Measurements from ENCODE around the gene GPANK1. TPM values are rescaled to one million over a fixed set of nuclear protein-coding genes. Genes with fewer than 3 reads are reported as not detected.

GPANK1 gene
- total and polyA plus RNA-seq, 2 of the 13 experiments (the other 11 are each of a cell fraction or from before 2014, with no cell fraction given), result 15.4 to 22.8 TPM

GRCh38 chr6:31697555-31697954 is 32.8 kb upstream of the GPANK1 start:
- ATAC-seq, result no peak
- Histone ChIP-seq H3K36me3 (replicated peaks in 1 of 2; ENCODE audit: control insufficient read depth in 1 of 2, insufficient read depth in 2 of 2, low read length in 2 of 2) (peaks cover 24 to 48% of the 10 kb centered on the region in 2 experiments), H3K27ac (ENCODE audit: extremely low read length, insufficient read depth, low read length) (no peak overlapping the region), H3K9me3 (ENCODE audit: low read length) (no peaks in the 10 kb centered on the region), H3K79me2 (ENCODE audit: insufficient read depth, low read length) (peaks cover 18% of the 10 kb centered on the region), H3K4me1 (ENCODE audit: insufficient read depth, low read length) (peaks cover 32% of the 10 kb centered on the region), H4K20me1 (ENCODE audit: insufficient read depth, low read length) (no peaks in the 10 kb centered on the region), H3K4me3 (replicated peaks in 1 of 3; ENCODE audit: insufficient read depth in 1 of 3, low read depth in 2 of 3, low read length in 3 of 3) (no peak overlapping the region), H3K9ac (ENCODE audit: insufficient read depth, low read depth, low read length) (no peak overlapping the region), H3K4me2 (ENCODE audit: low read depth, low read length) (no peak overlapping the region), H3K27me3 (ENCODE audit: control insufficient read depth in 1 of 2, insufficient read depth in 2 of 2, low read length in 2 of 2) (no peaks in the 10 kb centered on the region; a peak in 2 of 5 replicates), H2AFZ (ENCODE audit: low read length) (no peak overlapping the region)
- POLR2A ChIA-PET, result no interaction called here
- CTCF ChIA-PET (ENCODE audit: low intra/inter-chr PET ratio, low total read pairs), result no interaction called here
- BruUV-seq (replicated peaks), result no TSS peak
- TF ChIP-seq SNAI1 (CRISPR knock-in tag; IDR thresholded peaks at IDR 0.05; ENCODE audit: borderline replicate concordance) (no peak), HDAC1 (CRISPR knock-in tag; IDR thresholded peaks at IDR 0.05) (no peak), PRMT3 (CRISPR knock-in tag; IDR thresholded peaks at IDR 0.05; ENCODE audit: borderline replicate concordance, low read depth) (no peak), ZNF782 (CRISPR knock-in tag; IDR thresholded peaks at IDR 0.05; ENCODE audit: borderline replicate concordance) (no peak), HNF1B (CRISPR knock-in tag; IDR thresholded peaks at IDR 0.05) (no peak), KLF16 (CRISPR knock-in tag; IDR thresholded peaks at IDR 0.05) (no peak), ZNF556 (CRISPR knock-in tag; IDR thresholded peaks at IDR 0.05; ENCODE audit: borderline replicate concordance) (no peak), ZNF441 (CRISPR knock-in tag; IDR thresholded peaks at IDR 0.05; ENCODE audit: borderline replicate concordance) (no peak), TFE3 (CRISPR knock-in tag; IDR thresholded peaks at IDR 0.05) (no peak), PLRG1 (conservative IDR thresholded peaks at IDR 0.05) (no peak), NPAS2 (CRISPR knock-in tag; IDR thresholded peaks at IDR 0.05; ENCODE audit: borderline replicate concordance) (no peak), ZNF672 (CRISPR knock-in tag; IDR thresholded peaks at IDR 0.05) (no peak), SATB2 (CRISPR knock-in tag; IDR thresholded peaks at IDR 0.05) (no peak), HIVEP1 (CRISPR knock-in tag; IDR thresholded peaks at IDR 0.05) (no peak), ZXDC (CRISPR knock-in tag; IDR thresholded peaks at IDR 0.05) (no peak), KLF15 (CRISPR knock-in tag; IDR thresholded peaks at IDR 0.05; ENCODE audit: borderline replicate concordance) (no peak), HNRNPUL1 (IDR thresholded peaks at IDR 0.05; ENCODE audit: low read depth, low read length) (no peak), POLR2G (IDR thresholded peaks at IDR 0.05; ENCODE audit: low read depth, low read length) (no peak)
- WGBS (ENCODE audit: low lambda C conversion rate), result 94% methylated on average over 3 of the region's 3 CpGs
- no peak for DNase-seq (ENCODE audit: low spot score)
- intact Hi-C loops (cut with micrococcal nuclease; ENCODE audit: unreplicated experiment), result no loop called here
- in situ Hi-C loops (cut with HindIII; ENCODE audit: extremely low pct_ligation_motif_present, low pct_unique_long_range_greater_than_20kb), result no loop called here
- FAIRE-seq, result no peak

Measured in HepG2 (cell line).